GM21423 (cell line): ENCODE data around the gene GLCCI1.
"Not testable (repeated sequence)": the region's sequence is repeated elsewhere in the genome, so short reads cannot be mapped to it uniquely, and the experiment has no call there.

ENCODE experiments used
- ATAC-seq: cut with Tn5 transposase; IDR thresholded peaks from one replicate; pipeline ENCODE4 v1.9.1; 2021; ENCODE audit warnings: mild to moderate bottlenecking, moderate library complexity; ENCODE audit not compliant: unreplicated experiment

Gene GLCCI1

GRCh38 chr7:8086239-8086638, 117.6 kb downstream of the GLCCI1 start:
- no peak for ATAC-seq

- no peak for ATAC-seq
These were observed 120.6 kb downstream of the GLCCI1 start for GRCh38 chr7:8089036-8089780.

- ATAC-seq, result no peak
These were observed 123.5 kb downstream of the GLCCI1 start for GRCh38 chr7:8092140-8092539.

- ATAC-seq, result no peak
These were observed 125.9 kb downstream of the GLCCI1 start for GRCh38 chr7:8094164-8095140.

GRCh38 chr7:8101292-8101691, 132.7 kb downstream of the GLCCI1 start:
- not testable (repeated sequence) for ATAC-seq

GRCh38 chr7:8103282-8103681, 134.7 kb downstream of the GLCCI1 start:
- ATAC-seq, result no peak

- no peak for ATAC-seq
These were observed 137.0 kb downstream of the GLCCI1 start for GRCh38 chr7:8105449-8106095.

- ATAC-seq, result no peak
These were observed 140.8 kb downstream of the GLCCI1 start for GRCh38 chr7:8109196-8110022.

- ATAC-seq, result no peak
These were observed 142.8 kb downstream of the GLCCI1 start for GRCh38 chr7:8111282-8111960.

- ATAC-seq, result no peak
These were observed 144.1 kb downstream of the GLCCI1 start for GRCh38 chr7:8112685-8113084.

GRCh38 chr7:8113184-8113583, 144.6 kb downstream of the GLCCI1 start:
- no peak for ATAC-seq

GRCh38 chr7:8114175-8114574, 145.6 kb downstream of the GLCCI1 start:
- no peak for ATAC-seq

- peak; percentile 84 for ATAC-seq
These were observed 147.2 kb downstream of the GLCCI1 start for GRCh38 chr7:8115547-8116402.

- ATAC-seq, result no peak
These were observed 148.6 kb downstream of the GLCCI1 start for GRCh38 chr7:8117195-8117594.

GRCh38 chr7:8119262-8119661, 150.7 kb downstream of the GLCCI1 start:
- no peak for ATAC-seq

- ATAC-seq, result no peak
These were observed 151.9 kb downstream of the GLCCI1 start for GRCh38 chr7:8120390-8121058.

GRCh38 chr7:8121243-8121642, 152.6 kb downstream of the GLCCI1 start:
- ATAC-seq, result no peak

GRCh38 chr7:8125680-8126444, 157.3 kb downstream of the GLCCI1 start:
- ATAC-seq, result peak; percentile 75
